Measurements from ENCODE around the gene TM7SF3.
"Not testable (repeated sequence)": the region's sequence is repeated elsewhere in the genome, so short reads cannot be mapped to it uniquely, and the experiment has no call there.

TM7SF3 gene

GRCh38 chr12:26961803-26962202 is 52.4 kb downstream of the TM7SF3 start:
- no peak overlapping the region for H3K27ac ChIP-seq
- no peaks in the 10 kb centered on the region for H3K9me3 ChIP-seq (ENCODE audit: low read depth, low read length)
- no peak overlapping the region for H3K9ac ChIP-seq (ENCODE audit: insufficient read length)
- no peak overlapping the region for H3K4me3 ChIP-seq
- TF ChIP-seq POLR2AphosphoS5 (IDR thresholded peaks at IDR 0.05; ENCODE audit: borderline replicate concordance, low read depth, low read length) (no peak), FOXP2 (optimal IDR thresholded peaks at IDR 0.05; ENCODE audit: control extremely low read depth, extremely low read length, insufficient read depth) (no peak), EZH2 (IDR thresholded peaks at IDR 0.05) (no peak)
- no peak for DNase-seq (ENCODE audit: low read depth, low spot score)
- peaks cover 49% of the 10 kb centered on the region for H3K36me3 ChIP-seq (ENCODE audit: insufficient read depth, low read length)

DNA sequence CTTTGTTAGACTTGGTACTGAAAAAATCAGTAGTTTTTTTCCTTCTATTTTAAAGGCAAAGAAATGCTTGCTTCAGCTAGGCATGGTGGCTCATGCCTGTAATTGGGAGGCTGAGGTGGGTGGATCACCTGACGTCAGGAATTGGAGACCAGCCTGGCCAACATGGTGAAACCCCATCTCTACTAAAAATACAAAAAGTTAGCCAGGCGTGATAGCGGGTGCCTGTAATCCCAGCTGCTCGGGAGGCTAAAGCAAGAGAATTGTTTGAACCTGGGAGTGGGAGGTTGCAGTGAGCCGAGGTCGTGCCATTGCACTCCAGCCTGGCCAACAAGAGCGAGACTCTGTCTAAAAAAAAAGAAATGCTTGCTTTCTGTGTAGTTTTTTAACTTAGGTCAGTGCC is 52.8 kb downstream of the TM7SF3 start:
- not testable (repeated sequence) for H3K9ac ChIP-seq (ENCODE audit: insufficient read length); H3K27ac ChIP-seq
- peaks cover 49% of the 10 kb centered on the region for H3K36me3 ChIP-seq (ENCODE audit: insufficient read depth, low read length)

DNA sequence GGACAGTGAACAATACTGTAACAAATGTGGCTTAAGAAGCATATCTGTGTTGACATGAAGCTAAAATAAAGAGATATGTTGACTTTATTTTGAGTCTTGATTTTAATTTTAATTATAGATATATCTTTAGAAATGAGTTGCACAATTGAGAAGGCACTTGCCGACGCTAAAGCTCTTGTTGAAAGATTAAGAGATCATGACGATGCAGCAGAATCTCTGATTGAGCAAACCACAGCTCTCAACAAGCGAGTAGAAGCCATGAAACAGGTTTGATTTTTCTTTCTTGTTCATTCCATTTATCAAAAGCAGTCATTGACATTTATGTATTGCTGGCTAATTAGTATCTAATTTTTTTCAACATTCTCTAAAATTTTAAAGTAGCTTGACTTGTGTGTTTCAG is 60.2 kb downstream of the TM7SF3 start:
- H3K4me3 ChIP-seq: 0 out of 2 replicates have a peak overlapping the region, but pooled peaks have one; percentile 6
- peaks cover 25% of the 10 kb centered on the region for H3K36me3 ChIP-seq (ENCODE audit: insufficient read depth, low read length)
- H3K9me3 ChIP-seq (ENCODE audit: low read depth, low read length): no peaks in the 10 kb centered on the region
- TF ChIP-seq EZH2 (IDR thresholded peaks at IDR 0.05) (no peak), FOXP2 (optimal IDR thresholded peaks at IDR 0.05; ENCODE audit: control extremely low read depth, extremely low read length, insufficient read depth) (no peak), POLR2AphosphoS5 (IDR thresholded peaks at IDR 0.05; ENCODE audit: borderline replicate concordance, low read depth, low read length) (no peak)
- DNase-seq (ENCODE audit: low read depth, low spot score): no peak
- no peak overlapping the region for H3K27ac ChIP-seq
- H3K9ac ChIP-seq (ENCODE audit: insufficient read length): no peak overlapping the region

More for the DNA sequence above, 52.8 kb downstream of the TM7SF3 start:
- H3K4me3 ChIP-seq; DNase-seq (ENCODE audit: low read depth, low spot score); H3K9me3 ChIP-seq (ENCODE audit: low read depth, low read length): not testable (repeated sequence)

- Histone ChIP-seq H3K4me3 (0 out of 2 replicates have a peak overlapping the region, but pooled peaks have one; percentile 6), H3K36me3 (ENCODE audit: insufficient read depth, low read length) (peaks cover 27% of the 10 kb centered on the region), H3K27ac (no peak overlapping the region), H3K9ac (ENCODE audit: insufficient read length) (no peak overlapping the region), H3K9me3 (ENCODE audit: low read depth, low read length) (peaks cover 4% of the 10 kb centered on the region; the same call in 1 of the 2 replicates)
- TF ChIP-seq POLR2AphosphoS5 (IDR thresholded peaks at IDR 0.05; ENCODE audit: borderline replicate concordance, low read depth, low read length): no peak
- no peak for TF ChIP-seq EZH2 (IDR thresholded peaks at IDR 0.05)
- TF ChIP-seq FOXP2 (optimal IDR thresholded peaks at IDR 0.05; ENCODE audit: control extremely low read depth, extremely low read length, insufficient read depth): no peak
- DNase-seq (ENCODE audit: low read depth, low spot score): no peak
Measured at GRCh38 chr12:26953447-26953846, 60.7 kb downstream of the TM7SF3 start.

- Histone ChIP-seq H3K4me3 (no peak overlapping the region), H3K27ac (no peak overlapping the region), H3K9ac (ENCODE audit: insufficient read length) (no peak overlapping the region), H3K36me3 (ENCODE audit: insufficient read depth, low read length) (peaks cover 8% of the 10 kb centered on the region; the same call in 1 of the 2 replicates), H3K9me3 (ENCODE audit: low read depth, low read length) (peaks cover 11% of the 10 kb centered on the region; the same call in 1 of the 2 replicates)
- no peak for DNase-seq (ENCODE audit: low read depth, low spot score)
- TF ChIP-seq EZH2 (IDR thresholded peaks at IDR 0.05) (no peak), FOXP2 (optimal IDR thresholded peaks at IDR 0.05; ENCODE audit: control extremely low read depth, extremely low read length, insufficient read depth) (no peak), POLR2AphosphoS5 (IDR thresholded peaks at IDR 0.05; ENCODE audit: borderline replicate concordance, low read depth, low read length) (no peak)
Measured at GRCh38 chr12:26948309-26948708, 65.9 kb downstream of the TM7SF3 start.

DNA sequence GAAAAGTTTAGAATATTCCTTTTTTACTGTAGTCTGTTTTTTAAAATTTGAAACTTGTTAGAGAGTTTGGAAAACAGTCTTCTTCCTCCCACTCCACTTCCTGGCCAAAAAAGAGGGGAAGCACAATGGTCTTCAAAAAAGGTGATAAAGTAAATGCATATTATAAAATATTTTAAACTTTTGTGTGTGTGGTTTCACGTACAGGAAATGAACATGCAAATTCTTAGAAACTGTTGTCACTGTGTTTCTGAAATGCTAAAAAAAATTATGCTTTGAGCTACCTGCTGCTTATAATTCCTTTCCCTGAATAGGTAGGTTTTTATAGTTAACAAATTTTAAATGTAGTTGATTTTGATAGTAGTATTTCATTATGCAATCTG is 73.0 kb downstream of the TM7SF3 start:
- Histone ChIP-seq H3K36me3 (ENCODE audit: insufficient read depth, low read length) (no peaks in the 10 kb centered on the region), H3K27ac (peak overlapping the region; percentile 33; the same call in 1 of the 2 replicates), H3K4me3 (peak overlapping the region; percentile 91; the same call in 1 of the 2 replicates), H3K9ac (ENCODE audit: insufficient read length) (peak overlapping the region; percentile 95), H3K9me3 (ENCODE audit: low read depth, low read length) (no peaks in the 10 kb centered on the region)
- TF ChIP-seq POLR2AphosphoS5 (IDR thresholded peaks at IDR 0.05; ENCODE audit: borderline replicate concordance, low read depth, low read length): no peak
- TF ChIP-seq FOXP2 (optimal IDR thresholded peaks at IDR 0.05; ENCODE audit: control extremely low read depth, extremely low read length, insufficient read depth): no peak
- TF ChIP-seq EZH2 (IDR thresholded peaks at IDR 0.05): no peak
- DNase-seq (ENCODE audit: low read depth, low spot score): no peak

GRCh38 chr12:26940516-26941214 is 73.5 kb downstream of the TM7SF3 start:
- Histone ChIP-seq H3K9ac (ENCODE audit: insufficient read length) (peak overlapping the region; percentile 95), H3K9me3 (ENCODE audit: low read depth, low read length) (no peaks in the 10 kb centered on the region), H3K4me3 (peak overlapping the region; percentile 91), H3K27ac (peak overlapping the region; percentile 33; the same call in 1 of the 2 replicates), H3K36me3 (ENCODE audit: insufficient read depth, low read length) (no peaks in the 10 kb centered on the region)
- no peak for TF ChIP-seq EZH2 (IDR thresholded peaks at IDR 0.05)
- TF ChIP-seq POLR2AphosphoS5 (IDR thresholded peaks at IDR 0.05; ENCODE audit: borderline replicate concordance, low read depth, low read length): no peak
- TF ChIP-seq FOXP2 (optimal IDR thresholded peaks at IDR 0.05; ENCODE audit: control extremely low read depth, extremely low read length, insufficient read depth): no peak
- no peak for DNase-seq (ENCODE audit: low read depth, low spot score)

- Histone ChIP-seq H3K9me3 (ENCODE audit: low read depth, low read length) (no peaks in the 10 kb centered on the region), H3K9ac (ENCODE audit: insufficient read length) (peak overlapping the region; percentile 95), H3K36me3 (ENCODE audit: insufficient read depth, low read length) (no peaks in the 10 kb centered on the region), H3K27ac (no peak overlapping the region), H3K4me3 (peak overlapping the region; percentile 91)
- TF ChIP-seq EZH2 (IDR thresholded peaks at IDR 0.05) (no peak), FOXP2 (optimal IDR thresholded peaks at IDR 0.05; ENCODE audit: control extremely low read depth, extremely low read length, insufficient read depth) (no peak), POLR2AphosphoS5 (IDR thresholded peaks at IDR 0.05; ENCODE audit: borderline replicate concordance, low read depth, low read length) (no peak)
- DNase-seq (ENCODE audit: low read depth, low spot score): no peak
Measured at GRCh38 chr12:26939953-26940352, 74.2 kb downstream of the TM7SF3 start.

Measured in SK-N-MC (cell line).